Choroid plexus epithelial cell (primary cell): ENCODE data around the gene SST.

Experiments used
- DNase-seq: peaks from one replicate; pipeline ENCODE4 v3.0.0-alpha.2; 2010; ENCODE audit warnings: low read depth
- H3K4me3 ChIP-seq: 2 replicates; pipeline ENCODE4 v1.5.1; 2011; ENCODE audit warnings: low read depth, mild to moderate bottlenecking, control low read depth, low read length, moderate library complexity
- CTCF ChIP-seq: conservative IDR thresholded peaks from 2 replicates; pipeline ENCODE4 v1.5.1; 2011; ENCODE audit warnings: low read depth, mild to moderate bottlenecking, control low read depth, inconsistent platforms, low read length, moderate library complexity

Gene SST

GRCh38 chr3:187619461-187619860 is 50.7 kb downstream of the SST start:
- no peak for TF ChIP-seq CTCF
- H3K4me3 ChIP-seq: no peak overlapping the region
- no peak for DNase-seq
